C4-2B (cell line): ENCODE measurements around the gene VPS33A.

Source experiments
- H3K27ac ChIP-seq: fragments of 450-650 bp; 2 replicates; pipeline ENCODE4 v1.5.1; 2017
- ZFX ChIP-seq: fragments of 450-650 bp; IDR thresholded peaks from 2 replicates; pipeline ENCODE4 v1.6.1; 2017
- TF ChIP-seq, protein P1 (sequence below): fragments of 450-650 bp; conservative IDR thresholded peaks from 2 replicates; pipeline ENCODE4 v1.5.1; 2017; ENCODE audit warnings: mild to moderate bottlenecking

The VPS33A gene

DNA sequence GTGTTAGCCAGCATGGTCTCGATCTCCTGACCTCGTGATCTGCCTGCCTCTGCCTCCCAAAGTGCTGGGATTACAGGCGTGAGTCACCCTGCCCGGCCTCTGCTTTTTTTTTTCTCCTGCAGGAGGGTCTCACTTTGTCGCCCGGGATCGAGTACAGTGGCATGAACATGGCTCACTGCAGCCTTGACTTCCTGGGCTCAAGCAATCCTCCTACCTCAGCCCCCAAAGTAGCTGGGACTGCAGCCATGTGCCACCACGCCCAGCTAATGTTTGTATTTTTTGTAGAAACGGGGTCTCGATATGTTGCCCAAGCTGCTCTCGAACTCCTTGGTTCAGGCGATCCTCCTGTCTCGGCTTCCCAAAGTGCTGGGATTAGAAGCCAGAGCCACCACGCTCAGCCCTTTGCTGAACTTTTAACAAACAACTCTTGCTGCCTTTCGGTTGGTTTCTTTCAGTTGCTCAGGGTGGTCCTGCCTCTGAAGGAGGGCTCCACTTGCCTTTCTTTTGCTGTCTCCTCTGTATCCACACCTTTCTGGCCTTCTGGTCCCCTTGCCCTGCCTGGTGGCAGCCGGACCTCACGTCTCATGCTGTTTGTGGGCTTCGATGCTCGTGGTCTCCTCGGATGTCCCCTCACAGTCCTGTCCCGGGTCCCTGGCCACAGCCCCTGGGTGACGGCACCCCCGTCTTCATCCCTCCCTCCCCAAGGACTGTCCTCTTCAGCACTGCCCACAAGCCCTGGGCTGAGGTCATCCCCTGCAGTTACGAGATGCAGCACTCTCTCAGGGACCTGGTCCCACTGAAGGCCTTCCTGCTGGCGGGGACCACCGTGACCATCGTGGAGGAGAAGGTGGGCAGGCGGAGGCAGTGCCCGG is 66.6 kb downstream of the VPS33A start:
- TF ChIP-seq, protein P1, sequence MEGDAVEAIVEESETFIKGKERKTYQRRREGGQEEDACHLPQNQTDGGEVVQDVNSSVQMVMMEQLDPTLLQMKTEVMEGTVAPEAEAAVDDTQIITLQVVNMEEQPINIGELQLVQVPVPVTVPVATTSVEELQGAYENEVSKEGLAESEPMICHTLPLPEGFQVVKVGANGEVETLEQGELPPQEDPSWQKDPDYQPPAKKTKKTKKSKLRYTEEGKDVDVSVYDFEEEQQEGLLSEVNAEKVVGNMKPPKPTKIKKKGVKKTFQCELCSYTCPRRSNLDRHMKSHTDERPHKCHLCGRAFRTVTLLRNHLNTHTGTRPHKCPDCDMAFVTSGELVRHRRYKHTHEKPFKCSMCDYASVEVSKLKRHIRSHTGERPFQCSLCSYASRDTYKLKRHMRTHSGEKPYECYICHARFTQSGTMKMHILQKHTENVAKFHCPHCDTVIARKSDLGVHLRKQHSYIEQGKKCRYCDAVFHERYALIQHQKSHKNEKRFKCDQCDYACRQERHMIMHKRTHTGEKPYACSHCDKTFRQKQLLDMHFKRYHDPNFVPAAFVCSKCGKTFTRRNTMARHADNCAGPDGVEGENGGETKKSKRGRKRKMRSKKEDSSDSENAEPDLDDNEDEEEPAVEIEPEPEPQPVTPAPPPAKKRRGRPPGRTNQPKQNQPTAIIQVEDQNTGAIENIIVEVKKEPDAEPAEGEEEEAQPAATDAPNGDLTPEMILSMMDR: no peak
- TF ChIP-seq ZFX: no peak
- H3K27ac ChIP-seq: no peak overlapping the region

DNA sequence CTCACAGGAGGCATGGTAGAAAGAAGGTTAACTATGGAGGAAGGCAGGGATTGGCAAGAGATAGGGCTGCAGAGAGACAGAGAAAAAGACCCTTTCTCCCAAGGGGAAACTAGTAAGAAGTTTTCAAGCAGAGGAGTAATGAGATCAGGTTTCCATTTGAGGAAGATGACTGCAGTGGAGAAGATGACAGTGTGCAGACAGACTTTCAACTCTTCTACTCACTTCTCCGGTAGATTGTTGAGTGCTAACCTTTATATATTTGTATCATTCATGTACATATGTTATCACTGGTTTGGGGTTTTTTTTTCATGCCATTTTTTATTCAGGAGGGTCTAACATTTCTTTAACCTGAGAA is 68.7 kb downstream of the VPS33A start:
- H3K27ac ChIP-seq: no peak overlapping the region
- TF ChIP-seq, protein P1: no peak
- TF ChIP-seq ZFX: no peak

DNA sequence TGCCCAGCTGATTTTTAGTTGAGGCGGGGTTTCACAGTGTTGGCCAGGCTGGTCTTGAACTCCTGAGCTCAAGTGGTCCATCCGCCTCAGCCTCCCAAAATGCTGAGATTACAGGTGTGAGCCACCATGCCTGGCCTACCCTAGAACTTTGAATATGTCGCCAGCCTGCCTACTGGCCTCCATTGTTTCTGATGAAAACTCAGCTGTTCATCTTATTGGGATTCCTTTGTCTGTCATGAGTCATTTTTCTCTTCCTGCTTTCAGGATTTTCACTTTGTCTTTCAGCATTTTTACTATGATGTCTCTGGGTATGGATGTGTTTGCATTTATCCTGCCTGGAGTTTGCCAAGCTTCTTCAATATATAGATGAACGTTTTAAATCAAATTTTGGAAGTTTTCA is 70.9 kb downstream of the VPS33A start:
- H3K27ac ChIP-seq: no peak overlapping the region
- no peak for TF ChIP-seq ZFX
- TF ChIP-seq, protein P1: no peak

DNA sequence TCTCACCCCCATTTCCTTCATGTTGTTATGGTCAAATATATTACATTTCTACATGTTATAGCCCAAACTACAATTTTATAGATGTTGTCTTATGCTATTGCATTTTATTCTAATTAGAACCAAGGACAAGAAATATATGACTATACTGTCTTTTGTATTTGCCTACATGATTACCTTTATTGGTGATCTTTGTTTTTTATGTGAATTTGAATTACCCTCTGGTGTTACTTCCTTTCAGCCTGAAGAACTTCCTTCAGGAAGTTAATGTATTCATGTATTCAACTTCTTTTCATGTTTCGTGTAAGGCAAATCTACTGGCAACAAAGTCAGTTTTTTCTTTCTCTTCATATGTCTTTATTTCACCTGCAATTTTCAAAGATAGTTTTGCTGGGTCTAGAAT is 71.5 kb downstream of the VPS33A start:
- TF ChIP-seq, protein P1: no peak
- TF ChIP-seq ZFX: no peak
- H3K27ac ChIP-seq: no peak overlapping the region

DNA sequence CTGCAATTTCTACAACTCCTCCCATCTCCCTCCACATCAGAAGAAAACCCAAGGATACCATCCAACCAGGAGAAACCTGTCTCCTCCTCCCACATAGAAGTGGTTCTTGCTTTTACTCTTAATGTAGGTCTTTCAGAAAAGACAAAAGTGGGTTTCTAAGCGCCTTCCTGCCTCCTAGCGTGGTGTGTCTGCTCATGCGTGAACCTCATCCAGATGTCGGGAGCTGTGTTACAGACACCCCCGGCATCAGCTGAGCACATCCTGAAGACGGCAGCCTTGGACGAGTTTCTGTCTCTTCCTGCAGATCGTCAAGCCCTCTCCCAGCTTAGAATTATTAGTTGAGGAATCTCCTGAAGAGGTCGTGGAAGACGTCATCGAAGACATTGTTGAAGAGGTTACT is 73.9 kb downstream of the VPS33A start:
- TF ChIP-seq, protein P1: no peak
- TF ChIP-seq ZFX: no peak
- H3K27ac ChIP-seq: no peak overlapping the region

DNA sequence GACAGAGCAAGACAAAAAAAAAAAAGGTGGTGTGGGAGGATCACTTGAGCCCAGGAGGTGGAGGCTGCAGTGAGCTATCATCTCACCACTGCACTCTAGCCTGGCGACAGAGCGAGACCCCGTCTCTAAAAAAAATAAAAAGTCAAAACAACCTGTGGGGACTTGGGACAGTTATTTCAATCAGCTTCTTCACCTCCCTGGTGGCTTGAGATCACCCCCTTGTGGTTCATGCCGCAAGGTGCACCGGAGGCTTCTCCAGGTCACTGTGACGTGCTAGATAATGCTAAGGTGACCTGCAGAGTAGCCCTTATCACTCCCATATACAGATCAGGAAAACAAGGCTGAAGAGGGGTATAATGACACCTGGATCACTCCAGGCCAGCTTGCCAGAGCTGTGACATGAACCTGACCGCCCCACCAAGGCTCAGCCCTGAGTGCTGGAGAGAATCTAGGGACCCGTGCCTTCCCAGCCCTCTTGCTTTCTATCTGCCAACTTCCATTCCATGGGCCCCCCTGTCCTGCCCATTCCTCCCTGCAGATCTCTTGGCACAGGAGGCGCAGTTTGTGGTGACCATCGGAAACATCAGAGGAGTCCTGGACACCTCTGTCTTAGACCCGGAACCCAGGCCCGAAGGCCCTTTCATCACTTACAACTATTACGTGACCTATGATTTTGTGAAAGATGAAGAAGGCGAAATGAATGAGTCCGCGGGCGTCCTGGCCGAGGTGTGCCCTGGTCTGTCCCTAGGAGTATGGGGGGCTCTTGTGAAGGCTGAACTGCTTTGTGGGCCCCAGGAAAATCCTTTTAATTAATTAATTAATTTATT is 75.2 kb downstream of the VPS33A start:
- no peak overlapping the region for H3K27ac ChIP-seq
- no peak for TF ChIP-seq ZFX
- TF ChIP-seq, protein P1: peak; percentile 90
